Measurements from ENCODE around the gene ZNF579. TPM values are rescaled to one million over a fixed set of nuclear protein-coding genes. Genes with fewer than 3 reads are reported as not detected.

ZNF579 gene
- total and polyA plus RNA-seq, 9 of the 15 experiments (the other 6 are each of a cell fraction or from before 2014, with no cell fraction given): 0.06 to 15.9 (median 1.6) TPM

DNA sequence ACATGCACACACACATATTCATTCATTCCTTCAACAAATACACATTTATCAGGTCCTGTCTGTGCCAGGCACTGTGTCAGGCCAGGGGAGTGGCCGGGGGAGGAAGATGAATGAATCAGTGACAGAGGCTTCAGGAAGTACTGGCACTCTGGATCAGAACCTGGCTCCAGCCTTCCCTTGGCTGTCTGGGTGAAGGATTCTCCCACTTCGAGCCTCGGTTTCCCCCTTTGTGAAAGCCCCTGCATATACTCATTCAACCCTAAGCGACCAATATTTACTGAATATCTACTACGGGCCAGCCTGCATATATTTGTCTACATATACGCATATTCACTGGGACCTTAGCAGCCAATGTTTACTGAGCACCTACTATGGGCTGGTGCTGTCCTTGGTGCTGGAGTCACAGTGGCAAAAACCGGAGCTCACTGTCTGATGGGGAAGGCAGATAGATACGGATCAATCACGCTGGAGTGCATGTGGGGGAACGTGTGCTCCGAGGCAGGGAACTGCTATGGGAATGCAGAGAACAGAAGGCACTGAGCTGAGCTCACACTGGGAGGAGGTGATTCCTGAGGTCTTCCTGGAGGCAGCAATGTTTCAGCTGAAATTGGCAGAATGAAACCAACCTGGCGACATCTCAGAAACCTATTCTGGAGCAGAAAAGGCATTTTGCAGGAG is 636 bp upstream of the ZNF579 start (continued):
- TF ChIP-seq, protein P1, sequence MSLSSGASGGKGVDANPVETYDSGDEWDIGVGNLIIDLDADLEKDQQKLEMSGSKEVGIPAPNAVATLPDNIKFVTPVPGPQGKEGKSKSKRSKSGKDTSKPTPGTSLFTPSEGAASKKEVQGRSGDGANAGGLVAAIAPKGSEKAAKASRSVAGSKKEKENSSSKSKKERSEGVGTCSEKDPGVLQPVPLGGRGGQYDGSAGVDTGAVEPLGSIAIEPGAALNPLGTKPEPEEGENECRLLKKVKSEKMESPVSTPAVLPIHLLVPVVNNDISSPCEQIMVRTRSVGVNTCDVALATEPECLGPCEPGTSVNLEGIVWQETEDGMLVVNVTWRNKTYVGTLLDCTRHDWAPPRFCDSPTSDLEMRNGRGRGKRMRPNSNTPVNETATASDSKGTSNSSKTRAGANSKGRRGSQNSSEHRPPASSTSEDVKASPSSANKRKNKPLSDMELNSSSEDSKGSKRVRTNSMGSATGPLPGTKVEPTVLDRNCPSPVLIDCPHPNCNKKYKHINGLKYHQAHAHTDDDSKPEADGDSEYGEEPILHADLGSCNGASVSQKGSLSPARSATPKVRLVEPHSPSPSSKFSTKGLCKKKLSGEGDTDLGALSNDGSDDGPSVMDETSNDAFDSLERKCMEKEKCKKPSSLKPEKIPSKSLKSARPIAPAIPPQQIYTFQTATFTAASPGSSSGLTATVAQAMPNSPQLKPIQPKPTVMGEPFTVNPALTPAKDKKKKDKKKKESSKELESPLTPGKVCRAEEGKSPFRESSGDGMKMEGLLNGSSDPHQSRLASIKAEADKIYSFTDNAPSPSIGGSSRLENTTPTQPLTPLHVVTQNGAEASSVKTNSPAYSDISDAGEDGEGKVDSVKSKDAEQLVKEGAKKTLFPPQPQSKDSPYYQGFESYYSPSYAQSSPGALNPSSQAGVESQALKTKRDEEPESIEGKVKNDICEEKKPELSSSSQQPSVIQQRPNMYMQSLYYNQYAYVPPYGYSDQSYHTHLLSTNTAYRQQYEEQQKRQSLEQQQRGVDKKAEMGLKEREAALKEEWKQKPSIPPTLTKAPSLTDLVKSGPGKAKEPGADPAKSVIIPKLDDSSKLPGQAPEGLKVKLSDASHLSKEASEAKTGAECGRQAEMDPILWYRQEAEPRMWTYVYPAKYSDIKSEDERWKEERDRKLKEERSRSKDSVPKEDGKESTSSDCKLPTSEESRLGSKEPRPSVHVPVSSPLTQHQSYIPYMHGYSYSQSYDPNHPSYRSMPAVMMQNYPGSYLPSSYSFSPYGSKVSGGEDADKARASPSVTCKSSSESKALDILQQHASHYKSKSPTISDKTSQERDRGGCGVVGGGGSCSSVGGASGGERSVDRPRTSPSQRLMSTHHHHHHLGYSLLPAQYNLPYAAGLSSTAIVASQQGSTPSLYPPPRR (CRISPR knock-in tag; IDR thresholded peaks at IDR 0.05; ENCODE audit: borderline replicate concordance): 0 out of 2 replicates have a peak, but pooled peaks have one; percentile 38
- TF ChIP-seq RBM25 (IDR thresholded peaks at IDR 0.05; ENCODE audit: low read depth, low read length, severe bottlenecking) (peak; percentile 86), JUN (IDR thresholded peaks at IDR 0.05; ENCODE audit: borderline replicate concordance, low read depth, low read length) (no peak), JUN (CRISPR knock-in tag; IDR thresholded peaks at IDR 0.05; ENCODE audit: borderline replicate concordance) (peak; percentile 57; the same call in 1 of the 2 replicates), ZNF232 (CRISPR knock-in tag; IDR thresholded peaks at IDR 0.05) (peak; percentile 89; the same call in 1 of the 2 replicates), BDP1 (IDR thresholded peaks at IDR 0.05; ENCODE audit: insufficient read depth, insufficient read length) (no peak), PTBP1 (IDR thresholded peaks at IDR 0.05; ENCODE audit: low read depth, low read length) (0 out of 2 replicates have a peak, but pooled peaks have one; percentile 86), CHD4 (IDR thresholded peaks at IDR 0.05; ENCODE audit: insufficient read depth, insufficient replicate concordance, low read depth, low read length, poor library complexity, severe bottlenecking) (peak; percentile 81), SMARCA5 (IDR thresholded peaks at IDR 0.05) (peak; percentile 93), MTA3 (IDR thresholded peaks at IDR 0.05; ENCODE audit: borderline replicate concordance) (no peak; the same call in 1 of the 2 replicates), ZNF311 (CRISPR knock-in tag; IDR thresholded peaks at IDR 0.05) (0 out of 2 replicates have a peak, but pooled peaks have one; percentile 47), ADNP (tag; IDR thresholded peaks at IDR 0.05) (peak; percentile 89)
- TF ChIP-seq, protein P2, sequence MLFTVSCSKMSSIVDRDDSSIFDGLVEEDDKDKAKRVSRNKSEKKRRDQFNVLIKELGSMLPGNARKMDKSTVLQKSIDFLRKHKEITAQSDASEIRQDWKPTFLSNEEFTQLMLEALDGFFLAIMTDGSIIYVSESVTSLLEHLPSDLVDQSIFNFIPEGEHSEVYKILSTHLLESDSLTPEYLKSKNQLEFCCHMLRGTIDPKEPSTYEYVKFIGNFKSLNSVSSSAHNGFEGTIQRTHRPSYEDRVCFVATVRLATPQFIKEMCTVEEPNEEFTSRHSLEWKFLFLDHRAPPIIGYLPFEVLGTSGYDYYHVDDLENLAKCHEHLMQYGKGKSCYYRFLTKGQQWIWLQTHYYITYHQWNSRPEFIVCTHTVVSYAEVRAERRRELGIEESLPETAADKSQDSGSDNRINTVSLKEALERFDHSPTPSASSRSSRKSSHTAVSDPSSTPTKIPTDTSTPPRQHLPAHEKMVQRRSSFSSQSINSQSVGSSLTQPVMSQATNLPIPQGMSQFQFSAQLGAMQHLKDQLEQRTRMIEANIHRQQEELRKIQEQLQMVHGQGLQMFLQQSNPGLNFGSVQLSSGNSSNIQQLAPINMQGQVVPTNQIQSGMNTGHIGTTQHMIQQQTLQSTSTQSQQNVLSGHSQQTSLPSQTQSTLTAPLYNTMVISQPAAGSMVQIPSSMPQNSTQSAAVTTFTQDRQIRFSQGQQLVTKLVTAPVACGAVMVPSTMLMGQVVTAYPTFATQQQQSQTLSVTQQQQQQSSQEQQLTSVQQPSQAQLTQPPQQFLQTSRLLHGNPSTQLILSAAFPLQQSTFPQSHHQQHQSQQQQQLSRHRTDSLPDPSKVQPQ (CRISPR knock-in tag; IDR thresholded peaks at IDR 0.05; ENCODE audit: borderline replicate concordance): no peak
- TF ChIP-seq, protein P3, sequence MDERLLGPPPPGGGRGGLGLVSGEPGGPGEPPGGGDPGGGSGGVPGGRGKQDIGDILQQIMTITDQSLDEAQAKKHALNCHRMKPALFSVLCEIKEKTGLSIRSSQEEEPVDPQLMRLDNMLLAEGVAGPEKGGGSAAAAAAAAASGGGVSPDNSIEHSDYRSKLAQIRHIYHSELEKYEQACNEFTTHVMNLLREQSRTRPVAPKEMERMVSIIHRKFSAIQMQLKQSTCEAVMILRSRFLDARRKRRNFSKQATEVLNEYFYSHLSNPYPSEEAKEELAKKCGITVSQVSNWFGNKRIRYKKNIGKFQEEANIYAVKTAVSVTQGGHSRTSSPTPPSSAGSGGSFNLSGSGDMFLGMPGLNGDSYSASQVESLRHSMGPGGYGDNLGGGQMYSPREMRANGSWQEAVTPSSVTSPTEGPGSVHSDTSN (CRISPR knock-in tag; IDR thresholded peaks at IDR 0.05; ENCODE audit: low read depth): no peak
- TF ChIP-seq, protein P3 (tag; conservative IDR thresholded peaks at IDR 0.05; ENCODE audit: low read depth): peak; percentile 48
- TF ChIP-seq, protein P4, sequence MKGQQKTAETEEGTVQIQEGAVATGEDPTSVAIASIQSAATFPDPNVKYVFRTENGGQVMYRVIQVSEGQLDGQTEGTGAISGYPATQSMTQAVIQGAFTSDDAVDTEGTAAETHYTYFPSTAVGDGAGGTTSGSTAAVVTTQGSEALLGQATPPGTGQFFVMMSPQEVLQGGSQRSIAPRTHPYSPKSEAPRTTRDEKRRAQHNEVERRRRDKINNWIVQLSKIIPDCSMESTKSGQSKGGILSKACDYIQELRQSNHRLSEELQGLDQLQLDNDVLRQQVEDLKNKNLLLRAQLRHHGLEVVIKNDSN (CRISPR knock-in tag; IDR thresholded peaks at IDR 0.05): peak; percentile 30; the same call in 1 of the 2 replicates

Measured in K562 (cell line).